ENCODE measurements around the gene ARL2BP. TPM values are rescaled to one million over a fixed set of nuclear protein-coding genes. Genes with fewer than 3 reads are reported as not detected.

The ARL2BP gene
- total RNA-seq, 1 donor from 2014 or later: 49.4 TPM

Other genes with a start within 250 kb of the ARL2BP start
- 28.8 and 32.0 TPM in 2 replicates for gene CPNE2, start 152.7 kb upstream of the ARL2BP start, total RNA-seq (ENCODE audit: low replicate concordance)
- 90.1 and 94.4 TPM in 2 replicates for gene PSME3IP1, start 59.2 kb upstream of the ARL2BP start, total RNA-seq (ENCODE audit: low replicate concordance)
- gene RSPRY1, start 58.9 kb upstream of the ARL2BP start, total RNA-seq (ENCODE audit: low replicate concordance): 36.3 and 49.9 TPM in 2 replicates
- gene PLLP, start 39.4 kb downstream of the ARL2BP start, total RNA-seq (ENCODE audit: low replicate concordance): 4.9 and 5.1 TPM in 2 replicates
- 0.17 TPM in 1 of 2 replicates, not detected in the other for gene CCL22, start 113.5 kb downstream of the ARL2BP start, total RNA-seq (ENCODE audit: low replicate concordance)
- 1.4 and 17.8 TPM in 2 replicates for gene CX3CL1, start 127.2 kb downstream of the ARL2BP start, total RNA-seq (ENCODE audit: low replicate concordance)
- not detected in 2 replicates for gene CCL17, start 159.5 kb downstream of the ARL2BP start, total RNA-seq (ENCODE audit: low replicate concordance)
- gene CIAPIN1, start 202.1 kb downstream of the ARL2BP start, total RNA-seq (ENCODE audit: low replicate concordance): 68.2 and 73.7 TPM in 2 replicates
- 73.1 and 96.0 TPM in 2 replicates for gene COQ9, start 202.2 kb downstream of the ARL2BP start, total RNA-seq (ENCODE audit: low replicate concordance)
- gene POLR2C, start 217.4 kb downstream of the ARL2BP start, total RNA-seq (ENCODE audit: low replicate concordance): 63.0 and 70.5 TPM in 2 replicates
- 33.3 and 72.0 TPM in 2 replicates for gene DOK4, start 241.2 kb downstream of the ARL2BP start, total RNA-seq (ENCODE audit: low replicate concordance)

All from type B pancreatic cell (in vitro differentiated cells).